NCI-H2107 treated with DMSO at 0.1 percent for 48 hours (cell line): ENCODE measurements around the gene TXLNB.

Source experiments
- DNase-seq: peaks from one replicate; lab custom pipeline; 2025; ENCODE audit not compliant: unreplicated experiment; lab: John Stamatoyannopoulos, UW

TXLNB gene

DNA sequence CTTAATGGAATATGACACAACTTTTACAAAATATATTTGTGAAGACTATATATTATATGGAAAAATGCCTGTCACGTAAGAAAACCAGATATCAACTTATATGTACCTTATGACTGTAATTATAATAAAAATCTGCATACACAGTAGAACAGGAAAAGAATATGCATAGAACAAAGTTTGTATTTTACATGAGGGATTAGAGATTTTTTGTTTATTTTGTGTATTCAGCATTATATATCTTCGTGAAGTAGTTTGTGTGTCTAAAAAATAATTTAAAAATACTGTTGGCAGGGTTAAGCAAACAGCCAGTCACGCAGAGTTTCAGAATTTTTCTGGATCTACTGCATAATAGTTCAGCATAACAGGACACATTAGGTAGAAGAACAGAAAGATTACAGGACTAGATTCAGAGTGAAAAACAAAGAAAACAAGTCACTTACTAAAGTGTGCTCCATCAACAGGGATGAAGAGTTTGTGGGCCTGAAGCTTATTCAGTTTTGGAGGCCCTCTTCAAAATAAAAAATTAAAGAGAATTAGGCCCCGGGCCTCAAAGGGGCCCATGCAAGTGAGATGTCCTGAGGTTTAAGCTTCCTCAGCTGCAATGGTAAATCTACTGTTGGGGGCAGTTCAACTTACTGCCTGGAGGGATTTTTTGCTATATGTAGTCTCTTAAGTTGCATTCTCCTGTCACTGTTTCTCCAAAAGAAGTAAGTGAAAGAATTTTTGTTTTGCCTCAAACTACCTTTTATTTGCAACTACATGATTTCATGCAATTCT lies 16.3 kb downstream of the TXLNB start:
- DNase-seq, result no peak

DNA sequence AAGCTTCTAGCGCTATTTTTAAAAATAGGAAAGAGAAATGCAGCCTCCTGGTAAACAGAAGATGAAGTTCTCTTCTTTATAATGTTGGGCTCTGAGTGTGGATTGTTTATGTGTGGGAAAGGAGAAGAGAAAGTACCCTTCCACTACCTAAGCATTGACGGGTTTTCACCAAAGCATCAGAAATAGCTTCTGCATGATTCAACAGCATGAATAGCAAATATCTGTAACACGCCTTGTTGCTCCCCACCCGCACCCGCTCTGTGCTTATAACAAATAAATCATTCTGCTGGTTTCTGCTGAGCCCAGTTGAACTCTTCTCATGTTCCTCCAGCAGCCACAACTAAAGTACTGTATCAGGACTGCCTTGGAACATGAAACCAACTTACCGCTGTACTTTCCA lies 20.7 kb downstream of the TXLNB start:
- DNase-seq, result no peak

DNA sequence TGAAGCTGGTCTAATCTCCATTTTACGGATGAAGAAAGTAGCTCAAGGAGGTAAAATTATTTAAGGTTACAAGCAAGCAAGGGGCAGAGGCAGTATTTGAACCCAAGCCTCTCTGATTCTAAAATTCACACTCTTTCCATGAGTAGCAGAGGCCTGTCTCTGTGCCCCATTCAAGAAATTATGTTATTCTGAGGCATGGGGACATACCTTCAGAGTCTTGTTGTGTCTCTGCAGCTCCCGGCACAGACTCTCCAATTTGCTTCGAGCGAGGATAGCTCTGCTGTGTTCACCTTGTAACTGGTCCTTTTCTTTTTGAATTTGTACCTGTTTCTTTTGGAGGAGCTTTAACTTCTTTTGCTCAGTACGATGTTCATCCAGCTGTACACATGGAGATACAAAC lies 21.5 kb downstream of the TXLNB start:
- no peak for DNase-seq

DNA sequence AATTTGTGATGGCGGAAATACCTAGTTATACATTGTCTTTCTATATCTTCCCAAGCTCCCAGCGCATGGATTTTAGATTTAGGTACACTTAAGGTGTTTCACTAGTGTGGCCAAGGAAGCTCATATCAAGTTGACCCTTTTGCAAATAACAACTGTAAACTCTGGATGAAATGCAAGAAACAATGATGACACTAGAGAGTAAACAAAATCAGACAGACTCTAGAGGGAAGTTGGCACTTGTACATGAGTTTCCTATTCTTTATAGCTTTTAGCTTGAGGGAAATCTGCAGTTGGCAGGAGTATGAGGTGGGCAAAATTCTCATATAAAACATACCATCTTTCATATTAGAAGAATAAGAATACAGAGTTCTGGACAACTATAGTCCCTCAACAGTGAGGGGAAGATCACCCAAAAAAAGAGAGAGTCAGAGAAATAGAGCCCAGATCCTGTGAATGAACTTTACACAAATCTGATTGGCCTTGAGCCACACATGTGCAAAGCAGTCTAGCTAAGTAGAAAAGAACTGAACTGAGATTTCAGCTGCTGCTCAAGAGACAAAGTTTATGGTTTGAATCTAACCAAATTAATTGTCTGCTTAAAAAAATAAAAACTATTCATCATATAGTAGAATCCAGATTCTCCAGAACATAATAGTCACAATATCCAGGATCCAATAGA lies 26.1 kb downstream of the TXLNB start:
- no peak for DNase-seq

DNA sequence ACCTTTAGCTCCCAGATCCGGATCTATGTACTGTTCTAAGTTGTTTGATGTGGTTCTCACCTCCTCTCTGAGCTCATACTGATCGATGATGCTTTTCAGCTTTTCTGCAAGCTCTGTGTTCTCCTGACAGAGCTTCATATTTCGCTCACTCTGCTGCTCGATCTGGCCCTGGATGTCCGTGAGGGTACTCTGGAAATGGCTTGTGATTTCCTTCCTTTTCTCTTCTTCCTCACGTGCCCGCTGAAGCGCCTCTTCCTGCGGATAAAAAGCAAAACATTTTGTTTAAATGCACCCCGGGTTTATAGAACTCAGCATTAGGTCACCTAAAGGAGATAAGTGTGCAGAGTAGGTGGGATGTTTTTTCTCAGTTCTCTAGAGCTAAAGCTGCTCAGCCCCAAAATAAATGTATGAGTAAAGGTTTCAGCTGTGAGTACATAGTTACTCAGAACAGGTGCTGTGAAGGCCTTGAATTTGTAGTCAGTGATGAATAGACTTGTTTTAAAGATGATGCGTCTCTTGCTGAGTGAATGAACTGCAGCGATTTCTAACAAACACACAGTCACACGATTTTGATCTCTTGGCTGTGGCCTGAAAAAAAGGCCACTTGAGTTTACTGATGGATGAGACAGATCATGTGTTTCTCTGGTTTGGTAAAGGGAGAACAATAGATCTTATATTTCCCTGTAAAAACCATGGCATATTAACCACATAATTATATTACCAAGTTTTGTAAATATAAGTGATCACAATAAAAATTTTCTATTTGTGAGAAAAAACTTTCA lies 29.1 kb downstream of the TXLNB start:
- peak; percentile 29 for DNase-seq

DNA sequence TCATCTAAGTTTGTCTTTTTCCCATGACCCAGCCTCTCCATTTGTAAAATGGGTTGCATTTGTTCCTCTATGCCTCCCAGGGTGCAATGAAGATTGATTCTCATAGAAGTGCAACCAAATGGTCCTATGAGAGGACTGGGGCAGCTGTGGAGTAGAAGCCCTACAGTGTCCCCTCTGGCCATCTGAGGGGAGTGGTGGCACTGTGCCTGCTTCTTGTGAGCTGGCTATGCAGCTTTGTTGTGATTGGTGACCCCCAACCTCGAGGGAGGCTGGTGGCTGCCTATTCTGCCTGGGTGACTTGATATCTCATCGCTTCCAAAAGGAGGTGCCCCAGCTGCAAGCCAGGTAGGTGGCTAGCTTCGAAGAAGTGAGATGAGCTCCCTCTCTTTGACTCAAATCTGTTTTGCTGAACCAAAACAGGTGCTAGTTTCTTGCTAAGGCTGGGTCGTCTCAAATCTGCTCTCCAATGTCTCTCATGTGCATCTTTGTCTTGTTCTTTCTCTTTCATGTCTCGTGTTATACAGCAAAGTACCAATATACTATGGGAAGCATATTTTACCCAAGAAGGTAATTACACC lies 33.9 kb downstream of the TXLNB start:
- no peak for DNase-seq

DNA sequence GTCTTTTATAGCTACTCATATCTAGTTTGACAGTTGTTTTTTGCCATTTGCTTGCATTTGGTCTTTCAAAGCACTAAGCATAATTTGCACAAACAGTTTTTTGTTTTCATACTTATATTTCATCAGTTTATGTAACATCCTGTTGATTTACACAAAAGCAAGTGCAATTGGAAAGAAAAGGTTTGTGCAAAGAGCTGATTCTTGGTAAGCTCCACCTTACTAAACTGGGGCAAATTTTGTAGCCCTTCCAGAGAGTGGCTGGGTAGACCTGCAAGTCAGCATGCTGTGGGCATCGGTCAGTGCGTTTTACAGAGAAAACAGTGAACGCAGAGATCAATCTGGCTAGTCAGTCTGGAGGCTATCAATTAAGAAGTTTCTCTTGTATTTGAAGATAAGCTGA lies 34.5 kb downstream of the TXLNB start:
- DNase-seq, result no peak

DNA sequence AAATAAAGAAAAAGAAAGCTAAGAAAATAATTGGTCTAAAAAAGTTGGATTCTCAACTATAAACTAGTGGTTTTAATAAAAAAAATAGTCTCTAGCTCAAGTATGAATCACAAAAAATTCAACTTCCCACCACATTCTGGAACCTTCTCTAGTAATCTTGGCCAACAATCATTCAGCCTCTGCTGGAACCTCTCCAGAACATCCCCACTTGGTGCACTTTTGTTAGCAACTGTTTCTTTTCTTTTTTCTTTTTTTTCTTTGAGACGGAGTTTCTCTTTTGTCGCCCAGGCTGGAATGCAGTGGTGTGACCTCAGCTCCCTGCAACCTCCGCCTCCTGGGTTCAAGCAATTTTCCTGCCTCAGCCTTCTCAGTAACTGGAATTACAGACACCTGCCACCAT lies 35.7 kb downstream of the TXLNB start:
- no peak for DNase-seq

DNA sequence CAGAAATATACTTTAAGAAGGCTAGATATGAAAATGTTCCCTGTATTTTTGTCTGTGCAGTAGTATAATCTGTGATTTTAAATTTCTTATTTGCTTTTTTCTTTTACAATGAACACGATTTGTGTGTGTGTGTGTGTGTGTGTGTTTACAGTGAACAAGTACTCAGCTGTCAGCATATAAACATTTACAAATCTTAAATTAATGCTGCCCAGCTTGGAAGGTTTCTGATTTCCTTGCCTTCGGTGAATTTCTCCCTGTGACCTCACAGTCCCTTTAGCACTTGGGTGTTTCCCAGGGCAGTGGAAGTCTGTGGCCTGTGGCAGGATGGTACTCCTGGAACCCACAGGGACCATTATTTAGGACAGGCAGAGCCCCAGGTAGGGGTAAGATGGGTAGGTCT lies 37.6 kb downstream of the TXLNB start:
- DNase-seq, result no peak

DNA sequence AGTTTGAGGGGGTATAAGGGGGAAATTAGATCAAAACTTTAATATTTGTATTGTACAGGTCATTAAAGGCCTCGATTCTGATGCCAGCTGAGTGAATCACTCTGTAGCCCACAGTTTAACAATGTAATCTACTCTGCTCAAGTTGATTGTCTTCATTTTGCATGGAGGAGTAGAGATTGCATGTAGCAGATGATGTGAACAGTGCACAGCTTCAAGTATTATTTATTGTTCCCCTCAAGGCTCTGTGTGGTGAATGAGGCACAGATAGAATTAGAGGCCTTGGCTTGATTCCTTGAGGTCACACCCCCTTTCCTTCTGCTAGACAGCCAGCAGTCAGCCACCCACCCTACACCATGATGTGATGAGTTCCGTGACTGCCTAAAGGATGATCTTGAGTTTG lies 38.1 kb downstream of the TXLNB start:
- no peak for DNase-seq

DNA sequence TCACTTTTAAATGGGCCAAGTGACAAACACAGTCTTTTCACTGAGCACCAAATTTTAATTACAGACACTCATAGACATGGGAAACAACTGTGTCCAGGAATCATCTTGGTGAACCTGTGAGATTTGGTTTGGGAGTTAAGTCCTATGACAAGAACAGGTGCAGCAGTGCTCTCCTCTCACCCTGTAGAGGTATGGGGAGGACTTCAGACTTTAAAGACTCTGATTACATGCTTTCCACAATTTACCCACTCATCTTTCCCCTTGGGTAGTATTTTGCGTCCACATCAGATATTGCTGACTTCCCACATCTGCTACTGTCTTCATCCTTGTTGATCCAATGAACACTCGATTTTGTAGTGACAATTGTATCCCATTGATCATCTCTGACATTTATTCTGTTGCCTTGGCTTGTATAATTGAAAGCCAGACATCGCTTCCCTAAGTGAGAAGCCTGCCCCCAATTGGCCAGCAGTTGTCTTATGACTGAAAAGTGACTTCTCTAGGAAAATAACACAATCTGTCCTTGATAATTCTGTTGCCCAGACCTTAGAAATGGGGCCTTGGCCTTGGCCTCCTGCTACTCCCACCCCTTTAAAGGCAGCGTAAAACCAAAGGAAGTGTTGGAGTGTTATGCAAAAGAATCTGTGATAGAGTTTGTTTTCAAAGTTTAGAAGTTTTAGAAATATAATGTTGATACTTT lies 40.0 kb downstream of the TXLNB start:
- DNase-seq, result no peak

DNA sequence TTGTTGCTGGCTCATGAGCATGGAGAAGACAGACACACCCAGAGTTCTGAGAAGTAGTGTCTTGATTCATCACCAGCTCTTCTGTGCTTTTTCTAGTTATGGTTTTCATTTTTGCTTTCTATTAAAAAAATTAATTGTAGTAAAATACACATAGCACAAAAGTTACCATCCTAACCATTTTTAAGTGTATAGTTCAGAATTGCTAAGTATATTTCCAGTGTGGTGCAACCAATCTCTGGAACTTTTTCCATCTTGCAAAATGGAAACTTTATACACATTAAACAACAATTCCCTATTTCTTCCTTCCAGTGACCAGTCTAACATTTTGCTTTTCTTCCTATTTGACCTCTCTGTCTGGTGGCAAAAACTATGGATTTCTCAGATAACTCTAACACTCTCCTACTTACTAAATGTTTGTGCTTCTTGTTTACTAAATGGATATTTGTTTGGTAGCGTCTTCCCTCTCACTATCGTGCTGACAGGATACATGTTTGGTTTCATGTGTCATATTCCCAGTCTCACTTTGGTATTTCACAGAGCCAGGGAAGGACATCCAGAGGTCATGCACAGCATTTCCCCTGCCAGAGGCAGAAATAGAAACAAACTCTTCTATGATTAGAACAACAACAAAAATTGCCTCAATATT lies 40.6 kb downstream of the TXLNB start:
- no peak for DNase-seq

DNA sequence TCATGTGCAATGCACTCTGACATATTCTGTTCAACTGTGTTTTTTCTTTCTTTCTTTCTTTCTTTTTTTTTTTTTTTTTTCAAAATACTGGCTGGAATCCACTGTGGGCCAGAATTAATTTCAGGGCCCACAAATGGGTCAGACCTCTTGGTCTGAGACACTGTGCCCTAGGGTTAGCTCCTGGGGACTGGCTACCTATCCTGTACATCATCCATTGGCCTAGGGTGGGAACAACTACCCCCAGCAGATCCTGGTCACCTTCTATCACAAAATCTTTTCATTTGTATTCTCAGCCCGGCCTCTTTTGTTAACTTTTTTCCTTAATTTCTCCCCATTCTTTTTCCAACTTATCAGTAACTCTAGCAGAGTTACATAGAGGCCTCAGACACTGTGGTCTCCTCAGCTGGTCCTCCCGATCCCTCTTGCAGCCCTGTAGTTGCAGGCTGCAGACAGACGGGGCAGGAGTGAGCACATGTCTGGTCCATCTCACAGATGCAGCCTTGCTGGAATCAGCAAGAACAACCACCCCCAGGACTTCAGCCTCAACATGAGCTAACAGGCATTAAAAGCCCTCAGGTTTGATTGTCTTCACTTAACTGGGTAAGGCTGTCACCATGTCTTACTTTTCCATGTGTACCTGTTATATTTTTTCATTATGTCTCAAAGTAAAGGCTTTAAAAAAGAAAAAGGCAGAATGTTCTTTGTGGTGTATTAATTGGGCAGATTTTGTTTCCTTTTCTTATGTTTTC lies 41.3 kb downstream of the TXLNB start:
- DNase-seq, result no peak

DNA sequence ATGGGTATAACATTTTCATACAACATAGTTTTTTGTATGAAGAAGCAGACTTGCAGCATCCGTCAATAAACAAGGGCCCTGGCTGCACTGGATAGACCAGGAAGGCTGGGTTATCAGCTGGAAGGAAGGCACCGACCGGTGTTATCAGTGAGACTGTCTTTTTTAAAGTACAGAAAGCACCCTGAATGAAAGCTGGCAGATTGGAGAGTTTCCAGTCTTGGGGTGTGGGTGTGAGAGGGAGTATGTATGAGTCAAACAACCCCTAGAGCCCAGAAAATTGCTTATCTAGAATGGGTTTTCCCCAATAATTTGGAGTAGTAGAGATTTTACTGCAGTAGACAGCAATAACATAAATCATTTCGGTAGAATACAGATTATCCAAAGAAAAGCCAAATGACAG lies 42.4 kb downstream of the TXLNB start:
- DNase-seq, result no peak

DNA sequence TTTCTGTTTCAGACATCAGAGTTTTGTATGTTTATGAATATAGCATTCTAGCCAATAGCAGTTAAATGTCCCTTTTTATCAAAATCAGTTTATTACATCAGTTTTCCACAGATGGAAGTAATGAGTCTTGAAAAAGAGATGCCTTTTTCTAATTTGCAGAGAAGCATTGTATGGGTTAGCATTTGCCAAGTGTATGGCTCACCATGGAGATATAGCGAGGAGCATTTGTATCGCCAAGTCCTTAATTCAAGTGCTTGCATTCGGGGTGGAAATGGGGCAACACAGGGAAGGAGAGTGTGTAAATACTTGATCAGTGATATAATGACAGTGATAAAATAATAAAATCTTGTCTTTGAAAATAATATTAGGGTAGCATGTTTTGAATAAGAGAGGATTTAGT lies 42.9 kb downstream of the TXLNB start:
- no peak for DNase-seq

DNA sequence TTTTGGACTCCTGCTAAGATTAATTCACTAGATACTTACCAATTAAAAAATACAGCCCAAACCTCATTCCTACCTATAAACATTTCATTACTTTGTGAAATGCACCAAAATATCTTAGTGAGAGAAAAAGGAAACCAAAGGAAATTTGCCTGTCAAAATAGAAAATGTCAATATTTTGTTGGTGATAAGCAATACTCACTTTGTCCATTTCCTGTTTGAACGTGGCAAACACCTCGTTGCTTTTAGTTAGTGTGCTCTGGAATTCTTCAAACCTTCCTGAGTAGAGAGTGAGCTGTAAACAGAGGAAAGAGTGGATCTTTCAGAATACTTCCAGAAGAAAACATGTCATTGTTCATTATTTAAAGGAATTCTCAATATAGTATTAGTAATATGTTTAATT lies 44.2 kb downstream of the TXLNB start:
- DNase-seq, result no peak

DNA sequence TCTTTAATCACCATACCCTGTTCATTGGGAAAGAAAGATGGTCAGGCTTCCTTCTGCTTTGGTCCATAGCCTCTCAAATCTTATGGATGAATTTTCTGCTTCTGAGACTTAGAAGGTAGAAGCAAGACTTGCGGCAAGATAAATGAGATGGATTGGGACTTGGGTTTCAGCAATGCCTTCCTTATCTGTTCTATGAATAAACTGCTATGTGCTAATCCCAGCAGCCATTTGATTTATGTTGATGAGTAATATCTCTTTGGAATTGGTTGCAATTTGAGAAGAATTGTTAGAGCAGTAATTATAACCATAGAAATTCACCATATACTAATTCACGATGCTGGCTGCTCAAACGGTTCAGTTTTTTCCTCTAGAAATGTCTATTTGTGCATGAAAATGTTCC lies 48.3 kb downstream of the TXLNB start:
- no peak for DNase-seq

DNA sequence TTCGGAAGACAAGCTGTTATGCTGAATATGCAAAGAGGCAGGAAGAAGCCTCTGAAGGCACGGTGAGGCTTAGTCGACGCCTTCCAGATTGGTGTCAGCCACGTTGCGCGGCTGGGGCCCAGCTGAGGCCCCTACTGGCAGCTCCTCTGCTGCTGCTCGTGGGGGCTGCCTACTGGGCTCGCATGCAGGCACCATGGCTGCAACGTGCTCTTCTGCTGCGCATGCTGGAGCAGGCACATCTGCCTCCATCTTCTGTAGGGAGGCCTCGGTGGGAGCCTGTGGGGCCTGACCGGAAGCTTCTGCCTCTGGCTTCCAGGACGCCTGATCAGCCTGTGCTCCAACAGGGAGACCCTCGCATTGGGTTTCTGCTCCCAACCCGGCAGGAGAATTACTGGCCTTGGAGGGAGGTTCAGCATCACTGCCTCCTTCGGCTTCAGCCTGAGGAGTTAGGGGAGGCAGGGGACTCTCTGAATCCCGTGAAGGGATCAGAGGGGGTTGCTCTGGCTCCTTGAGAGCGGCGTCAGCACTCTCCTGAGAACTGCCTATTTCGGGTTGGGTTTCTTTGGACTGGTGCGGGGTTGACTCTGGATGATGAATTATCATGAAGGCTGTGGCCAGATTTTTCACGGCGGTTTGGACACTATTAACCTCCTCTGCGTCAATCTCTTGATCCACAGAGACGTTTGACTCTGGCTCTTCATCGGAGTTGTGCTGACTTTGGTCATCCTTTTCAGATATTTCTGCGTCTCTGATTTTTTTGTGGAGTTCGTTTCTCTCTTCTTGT lies 49.1 kb downstream of the TXLNB start:
- DNase-seq, result no peak
